Stimulated activated naive B cell treated with anti-CD40 and anti-IgM and Interleukin-4, amounts not matched to agents 10 μg/mL and 1 μg/mL and 100 μg/mL, for 72 hours (primary cell): ENCODE measurements around the gene SLC25A28.
"Not testable (repeated sequence)": the region's sequence is repeated elsewhere in the genome, so short reads cannot be mapped to it uniquely, and the experiment has no call there.

Source experiments
- ATAC-seq, 2 donors: fragments of 150-1000 bp; cut with Tn5 transposase; replicated peaks; 2 replicates each; pipeline ENCODE4 v1.10.0; 2021; ENCODE audit warnings: moderate library complexity in 1 of 2
- DNase-seq: peaks from one replicate; pipeline ENCODE4 v3.0.0; 2021
- H3K27ac Mint-ChIP-seq: one replicate; pipeline ENCODE4 v1.8.0; 2022; ENCODE audit warnings: mild to moderate bottlenecking, mixed read lengths
- H3K27me3 Mint-ChIP-seq, 2 donors: one replicate each; pipeline ENCODE4 v1.8.0; 2022; ENCODE audit warnings: mixed read lengths in 2 of 2
- H3K36me3 Mint-ChIP-seq, 2 donors: one replicate each; pipeline ENCODE4 v1.8.0; 2022; ENCODE audit warnings: mixed read lengths in 2 of 2, mild to moderate bottlenecking in 1 of 2
- H3K4me1 Mint-ChIP-seq, 2 donors: one replicate each; pipeline ENCODE4 v1.8.0; 2022; ENCODE audit warnings: mixed read lengths in 2 of 2, mild to moderate bottlenecking in 1 of 2
- H3K4me3 Mint-ChIP-seq, 2 donors: one replicate each; pipeline ENCODE4 v1.8.0; 2022; ENCODE audit warnings: mild to moderate bottlenecking in 2 of 2, mixed read lengths in 2 of 2, moderate library complexity in 1 of 2
- H3K9me3 Mint-ChIP-seq, 2 donors: one replicate each; pipeline ENCODE4 v1.8.0; 2022; ENCODE audit warnings: mixed read lengths in 2 of 2, mild to moderate bottlenecking in 1 of 2

Gene SLC25A28

DNA sequence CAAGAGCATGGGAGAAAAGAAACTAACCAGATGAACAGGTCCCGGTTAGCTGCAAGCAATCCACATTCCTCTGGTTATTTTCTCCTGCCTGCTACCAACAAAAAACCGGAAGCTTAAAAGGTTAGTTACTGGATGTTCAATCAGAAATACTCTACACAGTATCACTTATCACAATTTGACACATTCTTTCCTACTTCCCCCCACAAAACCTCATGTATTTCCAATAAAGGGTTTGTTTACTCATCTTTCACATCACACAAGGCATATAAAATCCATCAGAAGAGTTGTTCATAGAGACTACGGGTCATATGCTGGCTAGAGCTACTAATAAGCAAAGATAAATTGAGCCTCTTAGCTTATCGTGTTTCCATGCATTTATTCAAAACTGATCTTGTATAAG is 4.8 kb downstream of the SLC25A28 start:
- H3K4me1 Mint-ChIP-seq = peaks cover 33 to 44% of the 10 kb centered on the region in 2 donors
- no peak overlapping the region for H3K4me3 Mint-ChIP-seq
- H3K36me3 Mint-ChIP-seq = peaks cover 10 to 32% of the 10 kb centered on the region in 2 donors
- H3K27me3 Mint-ChIP-seq = no peaks in the 10 kb centered on the region
- no peak overlapping the region for H3K27ac Mint-ChIP-seq
- no peaks in the 10 kb centered on the region for H3K9me3 Mint-ChIP-seq
- DNase-seq (no peak), ATAC-seq (no peak)

DNA sequence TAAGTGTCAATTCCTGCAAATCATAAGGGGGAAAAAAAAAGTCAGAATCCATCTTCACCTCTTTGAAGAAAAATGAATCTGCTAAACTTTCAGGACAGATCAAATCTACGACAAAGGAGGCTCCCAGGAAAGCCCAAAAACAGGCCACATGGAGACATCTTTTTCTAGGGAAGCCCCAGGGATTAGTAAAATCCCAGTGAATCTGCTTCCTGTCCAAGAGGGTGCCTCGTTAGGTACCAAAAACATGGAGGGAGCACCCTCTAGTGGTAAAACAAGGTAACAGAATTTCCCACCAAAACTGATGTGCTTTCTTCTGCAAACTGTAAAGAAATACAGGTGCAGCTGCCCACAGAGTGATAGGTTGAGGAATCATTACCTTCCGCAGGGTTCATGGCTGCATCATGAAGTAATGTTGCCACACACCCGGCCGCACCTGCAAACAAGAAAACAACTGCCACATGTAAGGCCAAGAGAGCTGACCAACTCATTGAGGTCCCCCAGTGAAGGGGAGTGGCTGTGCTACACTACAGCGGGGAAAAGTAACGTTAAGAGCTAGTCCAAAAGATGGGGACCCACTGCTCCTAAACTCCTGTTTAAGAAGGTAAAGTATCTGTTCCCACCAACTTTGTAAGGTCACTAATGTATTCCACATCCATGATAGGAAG is 7.9 kb downstream of the SLC25A28 start:
- Mint-ChIP-seq H3K27me3 (no peaks in the 10 kb centered on the region), H3K36me3 (peaks cover 24 to 48% of the 10 kb centered on the region in 2 donors), H3K9me3 (no peaks in the 10 kb centered on the region), H3K27ac (peak overlapping the region; percentile 9), H3K4me1 (peaks cover 32 to 48% of the 10 kb centered on the region in 2 donors), H3K4me3 (no peak overlapping the region)
- DNase-seq (peak; percentile 17), ATAC-seq (peak; percentile 53 to 56)

DNA sequence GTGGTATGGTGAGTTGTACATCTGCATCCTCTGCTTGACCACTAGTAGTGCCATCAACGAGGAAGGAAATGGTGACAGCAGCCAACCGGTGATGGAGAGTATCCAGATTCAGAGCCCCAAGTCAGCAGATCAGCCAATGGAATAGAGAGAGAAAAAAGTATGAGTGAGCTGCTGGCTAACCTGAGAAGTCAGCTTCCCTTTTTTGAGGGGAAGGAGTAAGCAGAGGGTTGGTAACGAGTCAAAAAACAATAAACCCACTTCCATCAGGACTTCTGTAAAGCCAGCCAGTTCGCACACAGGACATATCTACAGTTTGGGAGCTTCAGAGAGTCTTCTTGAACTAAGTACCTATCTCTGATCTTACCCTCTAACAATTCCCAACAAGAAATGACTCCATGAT is 8.9 kb downstream of the SLC25A28 start:
- no peaks in the 10 kb centered on the region for H3K9me3 Mint-ChIP-seq
- H3K27ac Mint-ChIP-seq = no peak overlapping the region
- no peak overlapping the region for H3K4me3 Mint-ChIP-seq
- peaks cover 32 to 48% of the 10 kb centered on the region in 2 donors for H3K4me1 Mint-ChIP-seq
- H3K27me3 Mint-ChIP-seq = no peaks in the 10 kb centered on the region
- peaks cover 24 to 48% of the 10 kb centered on the region in 2 donors for H3K36me3 Mint-ChIP-seq
- ATAC-seq (peak in 1 of 2 donors; percentile 31), DNase-seq (no peak)

DNA sequence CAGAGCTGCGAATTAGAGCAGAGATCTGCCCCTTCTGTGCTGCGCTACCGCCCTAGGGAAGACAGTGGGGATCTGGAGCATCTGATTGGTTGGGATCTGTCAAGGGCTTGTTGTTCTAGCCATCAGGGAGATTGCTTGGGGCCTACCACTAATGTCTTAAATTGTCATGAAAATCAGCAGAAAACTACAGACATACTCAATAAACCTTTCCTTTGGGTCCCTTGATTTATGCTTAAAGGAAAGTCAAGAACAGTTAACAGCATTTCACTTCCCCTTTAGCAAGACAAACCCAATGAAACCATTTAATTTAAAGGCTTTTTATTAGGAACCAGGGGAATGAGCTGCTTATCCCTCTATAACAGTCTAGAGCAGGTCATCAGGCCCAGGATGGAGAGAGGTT is 10.0 kb downstream of the SLC25A28 start:
- H3K27me3 Mint-ChIP-seq = no peaks in the 10 kb centered on the region
- no peaks in the 10 kb centered on the region for H3K9me3 Mint-ChIP-seq
- DNase-seq (no peak), ATAC-seq (no peak)
- H3K36me3 Mint-ChIP-seq = peaks cover 24 to 47% of the 10 kb centered on the region in 2 donors
- H3K4me1 Mint-ChIP-seq = peaks cover 28 to 43% of the 10 kb centered on the region in 2 donors
- H3K27ac Mint-ChIP-seq = no peak overlapping the region
- no peak overlapping the region for H3K4me3 Mint-ChIP-seq

DNA sequence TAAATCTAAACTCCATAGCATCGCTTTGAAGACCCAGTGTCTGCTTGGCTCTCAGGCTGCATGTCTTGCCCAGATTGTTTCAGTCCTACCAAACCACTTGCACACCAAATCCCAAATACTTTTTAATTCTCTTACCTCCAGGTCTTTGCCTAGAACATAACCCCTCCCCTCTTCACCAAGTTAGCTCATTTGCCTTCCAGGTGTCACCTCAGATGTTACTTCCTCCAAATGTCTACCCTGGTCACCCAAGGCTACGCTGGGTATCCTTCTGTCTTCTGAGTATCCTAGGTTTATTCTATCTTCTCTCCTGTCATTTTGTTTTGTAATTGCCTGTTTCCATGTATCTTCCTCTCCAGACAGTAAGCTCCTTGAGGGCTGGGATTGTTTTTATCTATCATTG is 11.1 kb downstream of the SLC25A28 start:
- Mint-ChIP-seq H3K9me3 (no peaks in the 10 kb centered on the region), H3K27me3 (no peaks in the 10 kb centered on the region), H3K36me3 (peaks cover 24 to 47% of the 10 kb centered on the region in 2 donors), H3K27ac (peak overlapping the region; percentile 11), H3K4me1 (peaks cover 28 to 42% of the 10 kb centered on the region in 2 donors), H3K4me3 (no peak overlapping the region)
- ATAC-seq (no peak), DNase-seq (no peak)

DNA sequence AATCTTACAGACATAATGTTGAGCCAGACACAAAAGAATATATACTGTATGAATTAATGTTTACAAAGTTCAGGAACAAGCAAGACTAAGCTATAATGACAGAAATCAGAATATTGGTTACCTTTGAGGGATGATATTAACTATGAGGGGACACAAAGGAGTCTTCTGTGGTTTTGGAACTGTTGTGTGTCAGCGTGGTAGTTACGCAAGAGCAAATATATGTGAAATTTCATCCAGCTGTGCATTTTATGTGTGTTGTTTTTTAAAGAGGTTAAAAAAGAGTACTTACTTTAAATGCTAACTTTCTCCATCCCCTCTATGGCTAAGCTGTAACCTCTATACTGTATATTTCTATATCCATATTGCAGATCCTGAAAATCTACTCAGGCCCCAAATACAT is 14.9 kb downstream of the SLC25A28 start:
- no peaks in the 10 kb centered on the region for H3K9me3 Mint-ChIP-seq
- peaks cover 13 to 18% of the 10 kb centered on the region in 2 donors for H3K36me3 Mint-ChIP-seq
- H3K27me3 Mint-ChIP-seq = no peaks in the 10 kb centered on the region
- no peak overlapping the region for H3K27ac Mint-ChIP-seq
- peaks cover 15 to 36% of the 10 kb centered on the region in 2 donors for H3K4me1 Mint-ChIP-seq
- H3K4me3 Mint-ChIP-seq = no peak overlapping the region
- ATAC-seq = no peak
- no peak for DNase-seq

DNA sequence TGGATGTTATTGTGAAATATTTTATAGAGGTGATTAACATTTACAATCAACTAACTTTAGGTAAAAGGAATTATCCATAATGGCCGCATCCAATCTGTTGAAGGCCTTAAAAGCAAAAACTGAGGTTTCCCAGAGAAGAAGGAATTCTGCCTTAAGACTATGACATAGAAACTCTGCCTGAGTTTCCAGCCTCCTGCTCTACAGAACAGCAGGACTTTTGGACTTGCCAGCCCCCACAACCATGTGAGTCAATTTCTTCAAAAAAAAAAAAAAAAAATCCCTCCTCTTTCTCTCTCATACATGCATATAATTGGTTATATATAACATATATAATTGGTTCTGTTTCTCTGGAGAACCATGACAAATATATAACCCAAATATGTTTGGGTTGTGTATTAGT is 15.4 kb downstream of the SLC25A28 start:
- Mint-ChIP-seq H3K36me3 (peaks cover 9 to 14% of the 10 kb centered on the region in 2 donors), H3K4me1 (peaks cover 17 to 36% of the 10 kb centered on the region in 2 donors), H3K9me3 (no peaks in the 10 kb centered on the region), H3K27me3 (no peaks in the 10 kb centered on the region), H3K27ac (no peak overlapping the region), H3K4me3 (no peak overlapping the region)
- ATAC-seq (no peak), DNase-seq (no peak)

DNA sequence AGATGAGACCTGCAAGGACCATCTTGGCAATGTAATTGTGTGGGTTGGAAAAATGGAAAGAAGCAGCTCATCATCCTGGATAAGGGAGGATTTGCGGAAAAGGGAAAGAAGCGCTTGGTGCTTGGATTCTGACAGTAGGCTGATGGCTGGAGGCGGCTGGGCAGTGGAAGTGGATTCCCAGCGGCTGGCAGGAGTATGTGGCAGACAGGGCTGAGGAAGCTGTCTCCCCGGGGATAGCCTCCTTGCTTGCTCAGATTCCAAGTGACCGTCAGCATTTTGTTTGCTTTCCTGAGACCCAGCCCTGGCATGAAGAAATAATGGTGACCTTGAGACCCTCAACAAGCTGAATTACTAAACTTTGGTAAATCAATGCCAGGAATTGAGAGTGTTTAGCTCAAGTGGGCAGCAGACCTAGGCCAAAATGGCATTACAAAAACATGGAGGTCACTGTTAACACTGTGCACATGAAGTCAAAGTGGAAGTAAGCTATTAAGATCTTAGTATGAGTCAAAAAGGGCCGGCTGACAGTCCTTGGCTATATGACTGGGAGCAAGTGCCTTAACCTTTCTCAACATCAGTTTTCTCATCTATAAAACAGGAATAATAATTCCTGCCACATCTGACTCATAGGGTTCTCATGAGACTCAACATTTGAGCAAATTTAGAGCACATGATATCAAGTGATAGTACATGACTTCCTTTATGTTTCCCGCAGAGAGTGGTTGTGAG is 21.3 kb downstream of the SLC25A28 start:
- no peak for DNase-seq
- Mint-ChIP-seq H3K36me3 (no peaks in the 10 kb centered on the region), H3K27me3 (no peaks in the 10 kb centered on the region), H3K9me3 (no peaks in the 10 kb centered on the region), H3K4me3 (no peak overlapping the region), H3K27ac (no peak overlapping the region), H3K4me1 (peaks cover 19 to 33% of the 10 kb centered on the region in 2 donors)
- ATAC-seq = peak; percentile 84 to 91

DNA sequence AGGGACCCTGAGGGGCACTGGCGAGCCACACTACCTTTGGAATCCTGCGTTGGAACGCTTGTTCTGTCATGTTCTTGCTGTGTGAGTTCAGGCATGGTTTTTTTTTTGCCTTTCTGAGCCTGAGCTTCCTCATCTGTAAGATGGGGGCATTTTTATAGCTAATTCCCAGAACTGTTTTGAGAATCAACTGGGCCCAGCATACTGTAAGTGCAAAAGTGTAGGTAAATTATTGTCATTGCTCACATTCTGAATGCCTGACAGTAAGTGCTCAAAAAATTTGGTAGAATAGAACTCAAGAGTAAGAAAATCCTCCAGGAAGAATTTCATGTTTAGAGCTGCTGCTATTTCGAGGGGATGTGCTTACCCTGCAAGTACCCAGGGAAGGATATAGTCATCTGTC is 22.2 kb downstream of the SLC25A28 start:
- H3K9me3 Mint-ChIP-seq = no peaks in the 10 kb centered on the region
- peak overlapping the region; percentile 38 for H3K27ac Mint-ChIP-seq
- H3K4me3 Mint-ChIP-seq = no peak overlapping the region
- no peak for ATAC-seq
- H3K36me3 Mint-ChIP-seq = no peaks in the 10 kb centered on the region
- peaks cover 19 to 33% of the 10 kb centered on the region in 2 donors for H3K4me1 Mint-ChIP-seq
- no peaks in the 10 kb centered on the region for H3K27me3 Mint-ChIP-seq
- DNase-seq = no peak

DNA sequence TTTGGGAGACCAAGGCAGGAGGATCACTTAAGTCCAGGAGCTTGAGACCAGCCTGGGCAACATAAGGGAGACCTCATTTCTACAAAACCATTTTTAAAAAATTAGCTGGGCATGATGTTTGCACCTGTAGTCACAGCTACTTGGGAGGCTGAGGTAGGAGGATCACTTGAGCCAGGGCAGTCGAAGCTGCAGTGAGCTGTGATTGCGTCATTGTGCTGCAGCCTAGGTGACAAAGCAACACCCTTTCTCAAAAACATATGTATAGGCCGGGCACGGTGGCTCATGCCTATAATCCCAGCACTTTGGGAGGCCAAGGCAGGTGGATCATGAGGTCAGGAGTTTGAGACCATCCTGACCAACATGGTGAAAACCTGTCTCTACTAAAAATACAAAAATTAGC is 23.5 kb downstream of the SLC25A28 start:
- not testable (repeated sequence) for H3K9me3 Mint-ChIP-seq, H3K4me3 Mint-ChIP-seq, H3K27ac Mint-ChIP-seq, DNase-seq, ATAC-seq, H3K27me3 Mint-ChIP-seq, H3K36me3 Mint-ChIP-seq
- peaks cover 19 to 29% of the 10 kb centered on the region in 2 donors for H3K4me1 Mint-ChIP-seq

DNA sequence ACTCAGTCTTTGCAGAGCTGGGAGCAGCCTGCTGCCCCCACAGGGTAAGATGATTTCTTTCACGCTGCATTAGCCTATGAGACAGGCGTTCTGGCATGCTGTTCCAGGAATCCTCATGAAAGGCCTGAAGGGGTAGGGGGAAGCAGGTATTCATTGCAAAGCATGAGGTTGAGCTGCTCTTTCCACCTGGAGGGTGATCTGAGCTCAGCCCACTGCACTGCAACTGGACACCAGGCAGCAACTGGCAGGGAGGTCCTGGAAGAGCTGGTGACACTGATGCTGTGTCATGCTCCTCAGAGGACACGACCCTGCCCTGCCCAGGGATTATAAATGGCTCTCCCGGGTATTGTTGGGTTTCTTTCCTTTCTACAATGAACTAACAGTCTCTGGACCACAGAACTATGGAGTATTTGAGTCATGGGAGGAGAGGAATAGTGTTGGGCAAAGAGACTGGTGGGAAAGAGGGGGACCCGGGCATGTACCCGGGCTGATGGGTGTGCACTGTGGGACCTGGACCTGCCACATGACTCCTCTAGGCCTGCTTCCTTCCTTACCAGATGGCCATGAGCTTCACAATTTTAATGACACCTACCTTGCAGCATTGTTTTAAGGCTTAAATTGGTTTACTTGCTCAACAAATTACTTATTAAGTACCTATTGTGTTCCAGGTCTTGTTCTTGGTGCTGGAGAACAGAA is 24.3 kb downstream of the SLC25A28 start:
- Mint-ChIP-seq H3K4me1 (peaks cover 19 to 22% of the 10 kb centered on the region in 2 donors), H3K27ac (no peak overlapping the region), H3K27me3 (no peaks in the 10 kb centered on the region), H3K9me3 (no peaks in the 10 kb centered on the region), H3K4me3 (no peak overlapping the region), H3K36me3 (no peaks in the 10 kb centered on the region)
- ATAC-seq = no peak
- no peak for DNase-seq

DNA sequence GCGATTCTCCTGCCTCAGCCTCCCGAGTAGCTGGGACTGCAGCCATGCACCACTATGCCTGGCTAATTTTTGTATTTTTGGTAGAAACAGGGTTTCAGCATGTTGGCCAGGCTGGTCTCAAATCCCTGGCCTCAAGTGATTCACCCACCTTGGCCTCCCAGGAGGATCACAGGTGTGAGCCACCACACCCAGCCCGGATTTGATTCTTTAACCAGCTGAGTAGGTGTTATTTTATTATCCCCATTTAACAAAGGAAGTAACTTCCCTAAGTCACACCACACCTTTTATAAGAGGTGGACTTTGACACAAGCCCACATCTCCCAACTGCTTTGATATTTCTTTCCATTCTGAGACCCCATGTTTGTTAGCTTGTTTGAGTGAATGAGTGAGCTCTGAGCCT is 25.0 kb downstream of the SLC25A28 start:
- no peaks in the 10 kb centered on the region for H3K27me3 Mint-ChIP-seq
- peaks cover 16 to 18% of the 10 kb centered on the region in 2 donors for H3K4me1 Mint-ChIP-seq
- no peaks in the 10 kb centered on the region for H3K9me3 Mint-ChIP-seq
- no peak for ATAC-seq
- no peaks in the 10 kb centered on the region for H3K36me3 Mint-ChIP-seq
- DNase-seq = no peak
- no peak overlapping the region for H3K27ac Mint-ChIP-seq
- no peak overlapping the region for H3K4me3 Mint-ChIP-seq

DNA sequence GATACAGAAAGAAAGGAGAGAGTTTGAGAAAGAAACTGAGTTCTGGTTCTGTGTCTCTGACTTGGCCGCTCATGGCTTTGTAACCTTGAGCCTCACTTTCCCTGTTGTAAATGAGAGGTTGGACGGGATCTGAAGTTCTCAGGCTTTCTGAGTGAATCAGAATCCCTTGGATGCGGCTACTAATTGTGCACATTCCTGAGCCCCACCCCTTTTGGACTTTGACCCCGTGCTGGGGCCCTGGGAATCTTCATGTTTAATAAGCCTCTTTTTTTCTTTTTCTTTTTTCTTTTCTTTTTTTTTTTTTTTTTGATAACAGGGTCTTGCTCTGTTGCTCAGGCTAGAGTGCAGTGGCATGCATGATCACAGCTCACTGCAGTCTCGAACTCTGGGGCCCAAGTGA is 26.9 kb downstream of the SLC25A28 start:
- ATAC-seq = no peak
- H3K9me3 Mint-ChIP-seq = no peaks in the 10 kb centered on the region
- H3K27me3 Mint-ChIP-seq = peaks cover 0 to 9% of the 10 kb centered on the region in 2 donors
- no peak for DNase-seq
- no peaks in the 10 kb centered on the region for H3K36me3 Mint-ChIP-seq
- H3K4me1 Mint-ChIP-seq = peaks cover 0 to under 1% of the 10 kb centered on the region in 2 donors
- no peak overlapping the region for H3K4me3 Mint-ChIP-seq
- no peak overlapping the region for H3K27ac Mint-ChIP-seq

DNA sequence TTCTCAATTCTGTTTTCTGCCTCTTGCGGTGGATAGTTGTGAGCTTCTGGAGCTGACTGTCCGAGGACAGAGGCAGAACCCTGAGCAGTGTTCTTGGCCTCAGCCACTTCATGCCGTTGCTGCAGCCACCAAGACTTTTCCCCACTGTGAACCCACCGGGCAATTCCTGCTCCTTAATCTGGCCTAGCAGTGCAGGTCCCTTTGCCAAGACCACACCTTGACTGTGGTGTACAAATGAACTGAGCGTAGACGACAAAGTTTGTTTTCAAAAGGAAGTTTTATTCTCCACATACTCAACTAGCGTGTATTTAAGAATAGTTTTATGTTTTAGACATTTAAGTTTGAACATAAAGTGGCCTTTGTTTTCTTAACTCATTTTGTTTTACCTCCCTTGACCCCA is 29.4 kb downstream of the SLC25A28 start:
- no peak for ATAC-seq
- H3K27me3 Mint-ChIP-seq = peaks cover 6 to 15% of the 10 kb centered on the region in 2 donors
- no peak overlapping the region for H3K27ac Mint-ChIP-seq
- H3K9me3 Mint-ChIP-seq = no peaks in the 10 kb centered on the region
- DNase-seq = no peak
- H3K4me1 Mint-ChIP-seq = no peaks in the 10 kb centered on the region
- no peak overlapping the region for H3K4me3 Mint-ChIP-seq
- H3K36me3 Mint-ChIP-seq = no peaks in the 10 kb centered on the region
